Stimulated activated CD8-positive, alpha-beta memory T cell treated with anti-CD3 and anti-CD28 coated beads, Interleukin-15, amount 100 ng/mL, for 24 hours (primary cell): ENCODE results near the gene PIK3CD.
"Not testable (repeated sequence)": the region's sequence is repeated elsewhere in the genome, so short reads cannot be mapped to it uniquely, and the experiment has no call there.

ENCODE experiments used
- DNase-seq: peaks from one replicate; pipeline ENCODE4 v3.0.0-alpha.2; 2020; ENCODE audit warnings: low read depth

PIK3CD gene

DNA sequence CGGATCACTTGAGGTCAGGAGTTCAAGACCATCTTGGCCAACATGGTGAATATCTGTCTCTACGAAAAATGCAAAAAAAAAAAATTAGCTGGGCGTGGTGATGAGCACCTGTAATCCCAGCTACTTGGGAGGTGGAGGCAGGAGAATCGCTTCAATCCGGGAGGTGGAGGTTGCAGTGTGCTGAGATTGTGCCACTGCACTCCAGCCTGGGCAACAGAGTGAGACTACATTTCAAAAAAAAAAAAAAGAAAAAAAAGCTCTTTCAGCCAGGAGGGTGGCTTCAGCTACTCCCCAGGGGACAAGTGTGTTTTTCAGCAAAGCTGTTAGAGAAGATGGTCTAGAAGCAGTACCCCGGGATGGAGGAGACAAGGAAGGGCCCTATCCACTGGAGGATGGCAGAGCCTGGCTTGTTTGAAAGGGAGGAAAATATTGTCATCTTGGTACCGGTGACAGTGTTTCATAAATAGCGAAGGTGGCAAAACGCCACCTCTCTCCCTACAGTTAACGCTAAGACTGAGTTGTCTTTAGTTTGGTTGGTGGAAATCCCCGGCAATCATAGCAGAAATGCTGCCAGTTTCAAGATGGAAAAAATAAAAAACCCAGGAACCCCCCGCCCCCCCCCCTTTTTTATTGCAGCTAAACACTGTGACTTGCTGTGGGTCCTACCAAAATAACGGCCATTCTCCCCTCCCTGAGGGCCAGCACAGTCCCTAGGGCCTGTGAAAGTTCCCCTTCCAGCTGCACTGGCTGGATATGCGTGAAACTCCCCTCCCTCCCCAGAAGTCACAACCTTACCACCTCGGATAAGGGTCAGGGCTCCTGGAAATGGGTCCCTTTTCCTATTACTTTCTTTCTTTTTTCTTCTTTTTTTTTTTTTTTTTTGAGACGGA is 3.5 kb downstream of the PIK3CD start:
- no peak for DNase-seq

- DNase-seq = no peak
These were observed 4.3 kb downstream of the PIK3CD start for GRCh38 chr1:9655836-9656235.

GRCh38 chr1:9657521-9658032 is 6.0 kb downstream of the PIK3CD start:
- no peak for DNase-seq

GRCh38 chr1:9658199-9658598 is 6.7 kb downstream of the PIK3CD start:
- DNase-seq = no peak

DNA sequence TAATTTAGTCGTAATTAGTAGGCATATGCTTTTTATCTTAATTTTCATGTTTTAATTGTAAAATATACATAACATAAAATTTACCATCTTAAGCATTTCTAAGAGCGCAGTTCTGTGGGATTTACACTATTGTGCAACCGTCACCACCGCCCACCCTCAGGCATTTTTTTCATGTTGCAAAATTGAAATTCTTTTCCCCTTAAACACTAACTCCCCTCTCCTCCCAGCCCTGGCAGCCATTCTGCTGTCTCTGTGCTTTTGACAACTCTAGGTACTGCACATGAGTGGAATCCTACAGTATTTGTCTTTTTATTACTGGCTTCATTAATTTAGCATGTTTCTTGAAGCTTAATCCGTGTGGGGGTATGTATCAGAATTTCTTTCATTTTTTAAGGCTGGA is 7.8 kb downstream of the PIK3CD start:
- DNase-seq = no peak

DNA sequence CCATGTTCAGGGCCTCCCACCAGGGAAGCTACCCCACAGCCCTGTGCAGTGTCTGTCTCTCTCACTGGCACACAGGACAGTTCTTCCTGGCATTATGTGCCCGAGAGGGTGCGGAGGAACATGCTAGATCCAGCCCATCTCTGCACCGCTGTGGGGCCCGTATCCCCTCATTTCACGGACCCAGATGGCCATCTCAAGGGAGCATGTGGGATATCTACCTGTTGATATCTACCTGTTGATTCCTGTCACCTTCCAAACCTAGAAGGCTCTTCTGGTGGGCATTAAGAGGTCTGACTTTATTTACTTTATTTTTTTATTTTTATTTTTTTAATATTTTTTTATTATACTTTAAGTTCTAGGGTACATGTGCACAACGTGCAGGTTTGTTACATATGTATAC is 11.7 kb downstream of the PIK3CD start:
- no peak for DNase-seq

GRCh38 chr1:9665193-9665592 is 13.7 kb downstream of the PIK3CD start:
- no peak for DNase-seq

DNA sequence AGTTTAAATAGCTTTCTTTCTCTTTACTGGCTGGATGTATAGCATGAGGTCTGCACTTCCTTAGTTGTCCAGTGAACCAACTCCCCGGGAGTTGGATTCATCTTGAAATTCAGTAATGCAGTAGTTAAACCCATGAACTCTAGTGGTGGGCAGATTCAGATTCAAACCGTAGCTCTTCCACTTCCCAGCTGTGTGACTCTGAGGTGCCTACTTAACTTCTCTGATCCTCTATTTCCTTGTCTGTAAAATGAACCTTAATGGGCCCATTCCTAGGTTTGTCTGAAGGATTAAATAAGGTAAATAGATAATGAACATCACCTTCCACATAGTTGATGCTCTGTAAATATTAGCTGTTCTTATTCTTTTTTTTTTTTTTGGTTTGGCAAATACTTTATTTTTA is 16.5 kb downstream of the PIK3CD start:
- DNase-seq = no peak

DNA sequence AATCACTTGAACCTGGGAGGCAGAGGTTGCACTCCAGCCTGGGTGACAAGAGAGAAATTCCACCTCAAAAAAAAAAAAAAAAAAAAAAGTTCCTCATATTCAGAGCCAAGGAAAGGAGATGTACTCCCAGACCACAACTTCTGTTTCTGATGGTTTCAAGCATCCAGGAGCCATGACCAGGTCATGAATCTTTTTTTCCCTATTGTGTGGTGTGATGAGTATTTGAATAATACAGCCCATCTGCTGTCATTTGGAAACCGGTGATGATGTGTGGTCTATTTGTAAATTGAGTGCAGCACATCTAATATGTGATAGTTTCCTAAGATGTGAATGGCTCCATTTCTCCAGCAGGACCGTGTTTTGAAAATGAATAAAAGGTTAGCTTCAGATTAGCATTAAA is 18.6 kb downstream of the PIK3CD start:
- DNase-seq = no peak

- DNase-seq = no peak
These were observed 20.0 kb downstream of the PIK3CD start for GRCh38 chr1:9671377-9672140.

DNA sequence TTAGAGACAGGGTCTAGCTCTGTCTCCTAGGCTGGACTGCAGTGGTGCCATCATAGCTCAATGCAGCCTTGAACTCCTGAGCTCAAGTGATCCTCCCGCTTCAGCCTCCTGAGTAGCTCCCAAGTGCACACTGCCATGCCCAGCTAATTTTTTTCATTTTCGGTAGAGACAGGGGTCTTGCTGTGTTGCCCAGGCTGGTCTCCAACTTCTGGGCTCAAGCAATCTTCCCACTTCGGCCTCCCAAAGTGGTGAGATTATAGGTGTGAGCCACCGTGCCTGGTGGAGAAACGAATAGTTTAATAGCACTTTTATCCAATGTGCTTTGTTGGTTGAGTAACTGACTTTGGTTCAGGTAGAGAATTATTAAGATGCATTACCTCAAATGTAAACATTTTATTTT is 20.9 kb downstream of the PIK3CD start:
- DNase-seq = no peak

- DNase-seq = no peak
These were observed 23.9 kb downstream of the PIK3CD start for GRCh38 chr1:9675393-9675792.

DNA sequence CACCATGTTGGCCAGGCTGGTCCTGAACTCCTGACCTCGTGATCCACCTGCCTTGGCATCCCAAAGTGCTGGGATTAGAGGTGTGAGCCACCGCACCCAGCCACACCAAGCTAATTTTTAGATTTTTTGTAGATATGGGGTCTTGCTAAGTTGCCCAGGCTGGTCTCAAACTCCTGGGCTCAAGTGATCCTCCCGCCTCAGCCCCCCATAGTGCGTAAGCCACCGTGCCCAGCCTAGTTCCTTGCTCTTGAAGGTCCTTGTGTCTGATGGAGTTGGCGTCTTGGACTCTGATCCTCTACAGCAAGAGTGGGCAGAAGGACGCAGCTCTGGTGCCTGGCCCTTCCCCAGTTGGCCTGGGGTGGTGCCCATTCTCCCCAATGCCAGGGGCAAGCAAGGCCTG is 24.6 kb downstream of the PIK3CD start:
- DNase-seq = not testable (repeated sequence)

DNA sequence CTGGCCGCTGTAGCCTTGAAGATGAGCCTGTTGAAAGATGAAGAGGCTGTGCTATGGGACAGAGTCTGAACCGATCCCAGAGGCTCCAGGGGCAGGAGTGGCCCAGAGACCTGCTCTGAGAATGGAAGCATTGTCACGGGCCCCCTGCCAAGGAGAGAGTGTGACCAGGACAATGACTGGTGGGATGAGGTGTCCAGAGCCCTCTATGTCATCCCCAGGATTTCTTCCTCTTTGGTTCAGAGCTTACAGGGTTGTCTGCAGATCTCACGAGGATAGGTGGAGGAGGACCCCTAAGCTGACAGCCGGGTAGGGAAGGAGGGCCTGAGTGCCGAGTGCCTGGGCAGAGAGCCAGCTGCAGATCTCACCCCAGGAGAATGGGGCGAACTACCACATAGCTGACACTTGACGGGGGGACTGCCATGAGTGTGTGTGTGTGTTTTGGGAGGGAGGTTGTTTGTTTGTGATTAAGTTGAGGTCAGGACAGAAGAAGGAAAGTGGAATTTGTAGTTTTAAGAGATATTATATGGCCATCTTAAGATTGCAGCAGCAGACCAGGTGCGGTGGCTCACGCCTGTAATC is 25.4 kb downstream of the PIK3CD start:
- no peak for DNase-seq

DNA sequence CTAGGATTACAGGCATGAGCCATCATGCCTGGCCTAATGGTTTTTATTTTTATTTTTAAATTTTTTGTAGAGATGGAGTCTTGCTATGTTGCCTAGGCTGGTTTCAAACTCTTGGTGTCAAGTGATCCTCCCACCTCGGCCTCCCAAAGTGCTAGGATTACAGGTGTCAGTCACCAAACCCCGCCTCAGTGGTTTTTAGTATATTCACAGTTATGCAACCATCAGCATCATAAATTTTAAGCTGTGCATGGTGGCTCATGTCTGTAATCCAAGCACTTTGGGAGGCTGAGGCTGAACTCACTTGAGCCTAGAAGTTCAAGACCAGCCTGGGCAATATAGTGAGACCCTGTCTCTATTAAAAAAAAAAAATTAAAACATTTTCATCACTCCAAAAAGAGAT is 28.6 kb downstream of the PIK3CD start:
- DNase-seq = no peak

DNA sequence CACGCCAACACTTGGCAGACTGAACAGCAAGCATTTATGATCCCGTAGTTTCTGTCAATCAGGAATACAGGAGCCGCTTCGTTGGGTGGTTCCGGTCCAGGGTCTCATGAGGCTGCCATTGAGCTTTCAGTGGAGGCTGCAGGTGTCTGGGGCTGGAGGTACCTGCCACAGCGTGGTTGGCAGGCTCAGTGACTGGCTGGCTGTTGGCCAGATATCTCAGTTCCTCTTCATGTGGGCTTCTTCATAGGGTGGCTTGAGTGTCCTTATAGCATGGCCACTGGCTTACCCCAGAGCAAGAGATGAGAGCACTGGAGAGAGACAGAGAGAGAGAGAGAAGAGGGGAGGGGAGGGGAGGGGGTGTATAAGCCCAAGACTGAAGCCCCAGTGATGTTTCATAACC is 29.3 kb downstream of the PIK3CD start:
- DNase-seq = no peak

- no peak for DNase-seq
These were observed 33.3 kb downstream of the PIK3CD start for GRCh38 chr1:9684801-9685200.

- DNase-seq = peak; percentile 45
These were observed 35.8 kb downstream of the PIK3CD start for GRCh38 chr1:9687120-9687873.

GRCh38 chr1:9687874-9688582 is 36.5 kb downstream of the PIK3CD start:
- no peak for DNase-seq

GRCh38 chr1:9688599-9688998 is 37.1 kb downstream of the PIK3CD start:
- no peak for DNase-seq

DNA sequence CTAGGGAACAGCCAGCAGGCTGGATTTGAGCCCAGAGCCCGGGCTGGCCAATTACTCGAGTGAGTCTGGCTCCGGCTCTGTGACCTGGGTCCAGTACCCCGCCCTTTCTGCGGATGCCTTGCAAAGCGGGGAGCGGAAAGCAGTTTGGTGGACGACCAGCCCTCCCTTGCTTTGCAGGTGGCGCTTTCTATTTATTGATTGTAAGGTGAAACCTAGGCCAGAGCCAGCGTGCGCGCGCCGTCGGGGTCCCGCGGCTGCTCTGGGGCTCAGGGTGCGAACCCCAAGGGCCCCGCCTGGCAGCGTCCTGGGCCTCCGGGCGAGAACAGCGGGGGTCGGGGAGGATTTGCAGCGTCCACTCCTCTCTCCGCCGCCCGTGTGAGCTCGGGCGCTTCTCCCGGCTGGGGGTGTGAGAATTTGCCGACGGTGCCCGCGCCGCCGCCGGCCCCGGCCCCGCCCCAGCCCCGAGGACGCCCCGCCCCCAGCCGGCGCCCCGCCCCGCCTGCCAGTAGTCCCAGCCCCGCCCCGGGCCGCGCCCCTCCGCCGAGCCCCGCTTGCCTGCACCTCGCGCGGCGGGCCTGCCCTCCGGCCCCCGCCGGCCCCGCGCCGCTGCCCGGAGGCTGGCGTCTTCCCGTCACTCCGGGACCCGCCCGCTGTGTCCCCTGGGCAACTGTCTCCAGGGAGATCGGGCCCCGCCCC is 37.6 kb downstream of the PIK3CD start:
- DNase-seq = peak; percentile 72
